HCT116 (cell line): Measurements from ENCODE around the gene TAS1R2. TPM values are rescaled to one million over a fixed set of nuclear protein-coding genes. Genes with fewer than 3 reads are reported as not detected.
A peak's percentile ranks its signal among the peaks of the same experiment; 100 is the strongest.

Experiments used
- ATAC-seq: fragments of 200-7000 bp; cut with Tn5 transposase; 2 replicates; pipeline ENCODE4 v1.9.1; 2020; ENCODE audit warnings: mild to moderate bottlenecking, moderate library complexity
- BruUV-seq: library from RNA; stranded (reverse); fragments of 400-500 nt; replicated peaks from 2 replicates; lab custom pipeline; 2021; lab: Mats Ljungman, UMichigan
- CTCF ChIA-PET: fragments of 300-600 bp; sonication (Branson Sonifier 250); formaldehyde crosslinking; loops from one replicate; lab custom pipeline; 2021; ENCODE audit warnings: antibody characterized with exemption; lab: Charles Lee
- POLR2A ChIA-PET: fragments of 300-600, 350-600 bp; sonication (Branson Sonifier 250); formaldehyde crosslinking; loops from one replicate; lab custom pipeline; 2021; ENCODE audit warnings: antibody characterized with exemption; lab: Charles Lee
- RAD21 ChIA-PET, 2 experiments: fragments of 300-600 bp; sonication (Branson Sonifier 250); formaldehyde crosslinking; loops; one replicate each; lab custom pipeline; 2023; ENCODE audit warnings: low total read pairs in 2 of 2; ENCODE audit not compliant: uncharacterized antibody in 2 of 2, unreplicated experiment in 2 of 2, low non-redundant PET in 1 of 2; lab: Charles Lee
- DNase-seq: peaks from one replicate; pipeline ENCODE4 v3.0.0-alpha.2; 2010; ENCODE audit warnings: low read depth, low spot score
- H2AFZ ChIP-seq: fragments of 200-600 bp; shearing (Covaris generic), sonication (generic); 2 replicates; pipeline ENCODE4 v1.6.1; 2017; ENCODE audit warnings: low read depth, mixed run types, mixed read lengths, antibody characterized with exemption, low read length; ENCODE audit not compliant: poor library complexity, severe bottlenecking
- H3K27ac ChIP-seq: 2 replicates; pipeline ENCODE4 v1.5.1; 2012; ENCODE audit warnings: low read depth, low read length
- H3K27me3 ChIP-seq: fragments of 200-600 bp; sonication (generic); 2 replicates; pipeline ENCODE4 v1.6.1; 2016; ENCODE audit warnings: mixed run types, low read length, mixed read lengths; ENCODE audit not compliant: insufficient read depth
- H3K36me3 ChIP-seq, 2 experiments: fragments of 200-500 bp in 1 of 2; fragments of 200-600 bp in 1 of 2; sonication (Bioruptor generic) in 1 of 2; sonication (generic) in 1 of 2; 2 replicates each; pipeline versions ENCODE4 v1.5.1 to v1.6.1; 2014 to 2016; ENCODE audit warnings: low read length in 2 of 2, inconsistent platforms in 1 of 2, mixed read lengths in 1 of 2, mixed run types in 1 of 2; ENCODE audit not compliant: insufficient read depth in 2 of 2, control insufficient read depth in 1 of 2
- H3K4me1 ChIP-seq, 2 experiments: fragments of 200-600 bp in 1 of 2; sonication (generic) in 1 of 2; 2 replicates each; pipeline versions ENCODE4 v1.5.1 to v1.6.1; 2012 to 2017; ENCODE audit warnings: low read length in 2 of 2, inconsistent platforms in 1 of 2, mild to moderate bottlenecking in 1 of 2, mixed read lengths in 1 of 2, mixed run types in 1 of 2, moderate library complexity in 1 of 2; ENCODE audit not compliant: insufficient read depth in 2 of 2, control insufficient read depth in 1 of 2
- H3K4me2 ChIP-seq: fragments of 200-600 bp; sonication (generic); 2 replicates; pipeline ENCODE4 v1.6.1; 2017; ENCODE audit warnings: mixed run types, low read length, mixed read lengths
- H3K4me3 ChIP-seq, 2 experiments: fragments of 200-600 bp in 1 of 2; sonication (generic) in 1 of 2; replicated peaks in 1 of 2; 2 replicates each; pipeline ENCODE4 v1.5.1; 2011 to 2016; ENCODE audit warnings: low read length in 2 of 2, control low read depth in 1 of 2, low read depth in 1 of 2, mild to moderate bottlenecking in 1 of 2, mixed read lengths in 1 of 2, mixed run types in 1 of 2
- H3K79me2 ChIP-seq: fragments of 200-600 bp; sonication (generic); 2 replicates; pipeline ENCODE4 v1.6.1; 2017; ENCODE audit warnings: mild to moderate bottlenecking, mixed run types, low read length, moderate library complexity, mixed read lengths; ENCODE audit not compliant: insufficient read depth
- H3K9ac ChIP-seq: fragments of 200-600 bp; sonication (generic); 2 replicates; pipeline ENCODE4 v1.6.1; 2016; ENCODE audit warnings: low read length, mixed read lengths
- H3K9me2 ChIP-seq: fragments of 200-600 bp; sonication (generic), shearing (Covaris generic); 2 replicates; pipeline ENCODE4 v1.6.1; 2017; ENCODE audit warnings: mixed run types, mild to moderate bottlenecking, moderate library complexity; ENCODE audit not compliant: insufficient read depth
- H3K9me3 ChIP-seq, 2 experiments: fragments of 200-500 bp in 1 of 2; fragments of 200-600 bp in 1 of 2; sonication (Bioruptor generic) in 1 of 2; sonication (generic) in 1 of 2; 2 replicates each; pipeline ENCODE4 v1.6.1; 2014 to 2017; ENCODE audit warnings: low read length in 2 of 2, mixed read lengths in 2 of 2, inconsistent platforms in 1 of 2, low read depth in 1 of 2, mild to moderate bottlenecking in 1 of 2, mixed run types in 1 of 2, moderate library complexity in 1 of 2; ENCODE audit not compliant: control insufficient read depth in 1 of 2, insufficient read depth in 1 of 2
- H4K20me1 ChIP-seq: fragments of 200-600 bp; sonication (generic), shearing (Covaris generic); 2 replicates; pipeline ENCODE4 v1.6.1; 2017; ENCODE audit warnings: mixed run types, mild to moderate bottlenecking, moderate library complexity; ENCODE audit not compliant: insufficient read depth
- CBX3 ChIP-seq: IDR thresholded peaks from 2 replicates; pipeline ENCODE4 v1.6.1; 2012; ENCODE audit warnings: low read depth
- CEBPB ChIP-seq: IDR thresholded peaks from 2 replicates; pipeline ENCODE4 v1.6.1; 2012; ENCODE audit warnings: low read depth
- ELF1 ChIP-seq: IDR thresholded peaks from 2 replicates; pipeline ENCODE4 v1.6.1; 2012; ENCODE audit warnings: low read depth, borderline replicate concordance
- POLR2AphosphoS5 ChIP-seq: IDR thresholded peaks from 2 replicates; pipeline ENCODE4 v1.6.1; 2011; ENCODE audit warnings: mild to moderate bottlenecking, low read depth, low read length, moderate library complexity
- SP1 ChIP-seq: IDR thresholded peaks from 2 replicates; pipeline ENCODE4 v1.6.1; 2012; ENCODE audit warnings: low read depth
- SRF ChIP-seq: IDR thresholded peaks from 2 replicates; pipeline ENCODE4 v1.6.1; 2012; ENCODE audit warnings: low read depth
- intact Hi-C: fragments of 100-400 bp; cut with micrococcal nuclease; formaldehyde crosslinking; loops from 2 replicates; pipeline ENCODE4 v1.10.0; 2022
- total RNA-seq: library from RNA; stranded (reverse); gene quantifications from one replicate; pipeline ENCODE4 v1.2.1, GENCODE V29; 2021; ENCODE audit not compliant: unreplicated experiment
- TF ChIP-seq, protein P1 (sequence below): IDR thresholded peaks from 2 replicates; pipeline ENCODE4 v1.6.1; 2012

Gene TAS1R2
- total RNA-seq, 1 experiment from 2014 or later: not detected

- ATAC-seq (peak; percentile 13), DNase-seq (no peak)
- H3K9ac ChIP-seq: no peak overlapping the region
- no peak overlapping the region for H3K4me3 ChIP-seq
- no peaks in the 10 kb centered on the region for H3K36me3 ChIP-seq
- no peaks in the 10 kb centered on the region for H4K20me1 ChIP-seq
- no peaks in the 10 kb centered on the region for H3K9me2 ChIP-seq
- peaks cover 0 to 4% of the 10 kb centered on the region in 2 experiments; a peak in 1 of 4 replicates for H3K4me1 ChIP-seq
- no peaks in the 10 kb centered on the region for H3K79me2 ChIP-seq
- H3K27ac ChIP-seq: no peak overlapping the region
- ChIA-PET POLR2A (no interaction called here), CTCF (interaction anchor here (0.7 to 5.2 kb wide), 6 partner anchors 12 to 223 kb away, joined by 3 to 45 read pairs (median 7); no protein-coding TSS in a partner anchor), RAD21 (interaction anchor here (1.2 to 2.3 kb wide), 2 partner anchors 223 kb away, joined by 9 to 12 read pairs; no protein-coding TSS in a partner anchor)
- no peak for TF ChIP-seq CEBPB
- no peak for TF ChIP-seq POLR2AphosphoS5
- TF ChIP-seq ELF1: no peak
- TF ChIP-seq SP1: no peak
- no peak for TF ChIP-seq CBX3
- H3K4me2 ChIP-seq: no peak overlapping the region
- H3K27me3 ChIP-seq: no peaks in the 10 kb centered on the region
- no peaks in the 10 kb centered on the region for H3K9me3 ChIP-seq
- intact Hi-C loops: loop anchor here (1.0 to 2.0 kb wide), 2 partner anchors 55 to 223 kb away; no protein-coding TSS in a partner anchor
- no TSS peak for BruUV-seq
- H2AFZ ChIP-seq: no peak overlapping the region
Measured at GRCh38 chr1:18819986-18820790, 39.3 kb downstream of the TAS1R2 start.

GRCh38 chr1:18819203-18819602 is 40.3 kb downstream of the TAS1R2 start:
- Histone ChIP-seq H3K36me3 (no peaks in the 10 kb centered on the region), H3K4me1 (peaks cover 0 to 4% of the 10 kb centered on the region in 2 experiments; a peak in 1 of 4 replicates), H3K9me3 (no peaks in the 10 kb centered on the region), H3K27ac (no peak overlapping the region), H3K4me2 (no peak overlapping the region), H3K9me2 (no peaks in the 10 kb centered on the region), H4K20me1 (no peaks in the 10 kb centered on the region), H3K79me2 (no peaks in the 10 kb centered on the region), H2AFZ (no peak overlapping the region), H3K9ac (no peak overlapping the region), H3K4me3 (no peak overlapping the region), H3K27me3 (no peaks in the 10 kb centered on the region)
- RAD21 ChIA-PET: no interaction called here
- TF ChIP-seq, protein P1, sequence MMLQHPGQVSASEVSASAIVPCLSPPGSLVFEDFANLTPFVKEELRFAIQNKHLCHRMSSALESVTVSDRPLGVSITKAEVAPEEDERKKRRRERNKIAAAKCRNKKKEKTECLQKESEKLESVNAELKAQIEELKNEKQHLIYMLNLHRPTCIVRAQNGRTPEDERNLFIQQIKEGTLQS: no peak
- no peak for TF ChIP-seq SRF
- ATAC-seq: no peak
- POLR2A ChIA-PET: no interaction called here
- BruUV-seq: no TSS peak
- intact Hi-C loops: no loop called here
- no peak for DNase-seq
- CTCF ChIA-PET: interaction anchor here (5.2 kb wide), 1 partner anchor 222 kb away, joined by 31 read pairs; no protein-coding TSS in a partner anchor
